ENCODE data around the gene SCN4A. TPM values are rescaled to one million over a fixed set of nuclear protein-coding genes. Genes with fewer than 3 reads are reported as not detected.
"Not testable (repeated sequence)": the region's sequence is repeated elsewhere in the genome, so short reads cannot be mapped to it uniquely, and the experiment has no call there.

The SCN4A gene
- total RNA-seq: under 1 TPM in 1 of 2 donors, not detected in 1; 0.20 TPM
- long read RNA-seq: 0 reads

- intact Hi-C loops (cut with DNase I, micrococcal nuclease): no loop called here
- DNase-seq (no peak), ATAC-seq (no peak)
Observed at GRCh38 chr17:63972796-63973195, at the start of gene SCN4A. TSS of gene SCN4A (minus strand) at chr17:63972918. CDS start at chr17:63972841, 77 bp downstream.

- intact Hi-C loops (cut with DNase I, micrococcal nuclease): loop anchor here (10.0 kb wide), 2 partner anchors 95 to 105 kb away; partner anchors contain the start of genes CSHL1 (in 1 of the 2) and GH1 (in 1 of the 2)
- DNase-seq: peak; percentile 71 to 77
- peak; percentile 82 for ATAC-seq
Observed at GRCh38 chr17:64020056-64020766, 47.5 kb upstream of the SCN4A start, which contains the start of gene ICAM2. TSS of gene ICAM2 (minus strand) at chr17:64020633. CDS start at chr17:64006691, 13,942 bp downstream.

DNA sequence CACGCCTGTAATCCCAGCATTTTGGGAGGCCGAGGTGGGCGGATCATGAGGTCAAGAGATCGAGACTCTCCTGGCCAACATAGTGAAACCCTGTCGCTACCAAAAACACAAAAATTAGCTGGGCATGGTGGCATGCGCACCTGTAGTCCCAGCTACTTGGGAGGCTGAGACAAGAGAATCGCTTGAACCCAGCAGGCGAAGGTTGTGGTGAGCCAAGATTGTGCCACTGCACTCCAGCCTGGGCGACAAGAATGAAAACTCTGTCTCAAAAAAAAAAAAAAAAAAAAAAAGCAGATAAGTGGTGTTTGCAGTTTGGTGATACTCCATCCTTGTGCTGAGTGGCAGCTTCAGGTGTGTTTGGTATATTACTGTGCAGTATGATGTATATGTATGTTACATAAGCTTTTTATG is 46.8 kb upstream of the SCN4A start:
- DNase-seq; intact Hi-C loops (cut with DNase I, micrococcal nuclease); ATAC-seq: not testable (repeated sequence)

GRCh38 chr17:64017381-64017980 is 44.8 kb upstream of the SCN4A start:
- ATAC-seq: no peak
- intact Hi-C loops (cut with DNase I, micrococcal nuclease): no loop called here

DNA sequence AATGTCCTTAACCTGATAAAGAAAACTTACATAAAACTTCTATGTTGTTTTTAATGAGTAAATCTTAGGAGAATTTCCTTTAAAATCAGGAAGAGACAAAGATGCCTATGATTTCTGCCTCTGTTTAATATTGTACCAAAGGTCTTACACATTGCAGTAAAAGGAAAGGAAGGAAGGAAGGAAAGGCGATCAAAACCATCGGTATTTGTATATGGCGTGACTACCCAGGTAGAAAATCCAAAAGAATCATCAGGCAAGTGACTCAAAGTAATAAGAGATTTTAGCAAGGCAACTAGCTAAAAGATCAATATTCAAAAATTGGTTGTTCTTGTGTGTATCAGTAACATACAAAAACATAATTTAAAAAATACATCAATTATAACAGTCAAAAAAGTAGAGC is 44.3 kb upstream of the SCN4A start:
- no peak for ATAC-seq
- intact Hi-C loops (cut with DNase I, micrococcal nuclease): no loop called here
- DNase-seq: no peak

More at GRCh38 chr17:64017381-64017980, 44.8 kb upstream of the SCN4A start:
- DNase-seq: no peak

GRCh38 chr17:64016231-64016784 is 43.6 kb upstream of the SCN4A start:
- ATAC-seq (no peak), DNase-seq (no peak)
- intact Hi-C loops (cut with DNase I, micrococcal nuclease): no loop called here

- ATAC-seq (no peak), DNase-seq (no peak)
- intact Hi-C loops (cut with DNase I, micrococcal nuclease): no loop called here
Observed at GRCh38 chr17:64015447-64015846, 42.7 kb upstream of the SCN4A start.

DNA sequence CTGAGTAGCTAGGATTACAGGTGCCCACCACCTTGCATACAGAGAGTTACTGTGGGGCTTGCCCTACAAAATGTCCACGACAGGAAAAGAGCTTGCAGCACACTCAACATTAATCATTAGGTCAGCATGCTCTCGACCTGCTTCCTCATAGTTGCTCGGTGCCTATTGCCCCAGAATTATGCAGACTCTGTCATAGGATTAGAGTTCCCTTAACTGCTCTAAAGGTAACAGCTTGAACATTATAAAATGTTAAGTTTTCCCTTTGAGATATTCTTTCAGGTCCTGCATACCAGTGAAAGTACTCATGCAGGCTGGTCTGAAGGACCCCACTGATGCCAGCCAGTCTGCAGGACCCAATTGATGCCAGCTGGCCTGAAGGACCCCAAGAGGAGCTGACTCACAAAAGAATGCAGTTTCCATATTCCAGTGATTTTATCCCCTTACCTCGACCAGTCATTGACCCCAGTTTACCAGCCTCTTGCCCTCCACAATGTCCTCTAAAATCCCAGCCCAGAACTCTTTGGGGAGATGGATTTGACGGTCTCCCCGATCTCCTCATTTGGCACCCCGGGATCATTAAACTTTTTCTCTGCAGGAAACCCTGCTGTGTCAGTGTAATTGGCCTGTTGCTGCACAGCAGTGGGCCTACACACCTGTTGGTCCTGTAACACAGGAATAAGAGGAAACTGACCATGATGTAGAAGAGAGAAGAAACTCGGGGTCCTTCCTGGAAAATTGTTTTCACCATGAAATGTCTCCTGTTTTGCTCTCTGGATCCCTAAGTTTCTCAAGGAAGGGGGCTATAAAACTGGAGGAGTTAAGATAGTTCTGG is 37.1 kb upstream of the SCN4A start:
- DNase-seq (no peak), ATAC-seq (no peak)
- intact Hi-C loops (cut with DNase I, micrococcal nuclease): no loop called here

GRCh38 chr17:64008830-64009229 is 36.1 kb upstream of the SCN4A start:
- intact Hi-C loops (cut with DNase I, micrococcal nuclease): no loop called here
- ATAC-seq (no peak), DNase-seq (no peak)

- intact Hi-C loops (cut with DNase I, micrococcal nuclease): no loop called here
- DNase-seq: no peak
Observed at GRCh38 chr17:64008346-64008745, 35.6 kb upstream of the SCN4A start.

GRCh38 chr17:64007838-64008282 is 35.1 kb upstream of the SCN4A start:
- ATAC-seq (peak; percentile 59), DNase-seq (no peak)
- intact Hi-C loops (cut with DNase I, micrococcal nuclease): no loop called here

More at GRCh38 chr17:64008346-64008745, 35.6 kb upstream of the SCN4A start:
- no peak for ATAC-seq

- intact Hi-C loops (cut with DNase I, micrococcal nuclease); DNase-seq; ATAC-seq: not testable (repeated sequence)
Observed at GRCh38 chr17:64007089-64007837, 34.5 kb upstream of the SCN4A start.

- no peak for DNase-seq
- intact Hi-C loops (cut with DNase I, micrococcal nuclease): no loop called here
- ATAC-seq: peak; percentile 70
Observed at GRCh38 chr17:64006361-64007088, 33.8 kb upstream of the SCN4A start.

DNA sequence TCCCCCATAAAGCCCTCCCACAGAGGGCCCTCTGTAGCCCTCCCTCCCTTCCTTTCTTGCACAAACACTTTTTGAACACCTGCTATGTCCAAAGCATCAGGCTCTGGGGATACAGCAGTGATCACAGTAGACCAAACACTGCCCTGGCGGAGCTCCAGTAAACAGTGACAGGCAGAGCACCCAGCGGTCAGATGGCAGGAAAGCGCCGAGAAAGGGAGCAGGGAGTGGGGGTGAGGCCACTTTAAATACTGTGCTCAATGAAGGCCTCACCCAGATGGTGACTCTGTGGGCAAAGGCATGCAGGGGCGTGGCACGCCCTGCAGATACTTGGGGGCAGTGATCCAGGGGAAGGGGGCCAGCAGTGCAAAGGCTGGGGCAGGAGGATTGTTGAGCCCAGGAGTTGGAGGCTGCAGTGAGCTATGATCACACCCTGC is 33.0 kb upstream of the SCN4A start:
- ATAC-seq (peak; percentile 76), DNase-seq (peak in 1 of 2 donors; percentile 55)
- intact Hi-C loops (cut with DNase I, micrococcal nuclease): no loop called here

DNA sequence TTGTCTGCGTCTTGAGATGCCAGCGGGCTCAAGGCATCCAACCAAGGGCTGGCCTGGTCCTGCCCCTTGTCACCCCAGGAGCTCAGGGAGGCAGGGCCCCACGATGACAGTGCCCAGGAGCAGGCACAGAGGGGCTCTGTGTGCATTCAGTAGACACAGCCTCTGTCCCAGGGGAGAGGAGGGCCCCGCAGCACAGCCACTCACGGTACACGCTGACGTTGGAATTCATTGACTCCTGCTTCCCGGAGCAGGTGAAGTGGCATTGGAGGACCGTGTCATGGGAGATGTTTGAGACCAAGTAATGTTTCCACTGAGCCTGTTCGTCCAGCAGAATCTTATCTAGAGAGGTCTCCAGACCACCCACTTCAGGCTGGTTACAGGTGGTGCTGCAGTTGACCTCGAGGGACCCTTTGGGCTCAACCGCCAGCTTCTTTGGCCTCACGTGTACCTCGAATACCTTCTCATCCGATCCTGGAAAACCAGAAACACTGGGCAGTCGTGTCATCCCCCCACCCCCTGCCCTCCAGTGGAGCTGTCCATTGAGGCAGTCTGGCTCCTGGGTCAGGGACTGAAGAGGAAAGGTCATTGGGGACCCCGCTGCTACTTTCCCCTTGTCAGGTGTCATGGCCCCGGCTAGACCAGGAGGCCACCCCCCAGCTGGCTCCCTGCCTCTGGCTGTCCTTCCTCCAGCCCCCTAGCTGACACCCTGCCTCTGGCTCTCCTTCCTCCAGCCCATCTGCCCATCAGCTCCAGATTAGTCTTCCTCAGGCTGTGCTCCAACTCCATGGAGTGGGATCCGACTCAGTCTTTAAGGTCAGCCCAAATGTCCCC is 32.4 kb upstream of the SCN4A start:
- ATAC-seq (no peak), DNase-seq (no peak)
- intact Hi-C loops (cut with DNase I, micrococcal nuclease): no loop called here

DNA sequence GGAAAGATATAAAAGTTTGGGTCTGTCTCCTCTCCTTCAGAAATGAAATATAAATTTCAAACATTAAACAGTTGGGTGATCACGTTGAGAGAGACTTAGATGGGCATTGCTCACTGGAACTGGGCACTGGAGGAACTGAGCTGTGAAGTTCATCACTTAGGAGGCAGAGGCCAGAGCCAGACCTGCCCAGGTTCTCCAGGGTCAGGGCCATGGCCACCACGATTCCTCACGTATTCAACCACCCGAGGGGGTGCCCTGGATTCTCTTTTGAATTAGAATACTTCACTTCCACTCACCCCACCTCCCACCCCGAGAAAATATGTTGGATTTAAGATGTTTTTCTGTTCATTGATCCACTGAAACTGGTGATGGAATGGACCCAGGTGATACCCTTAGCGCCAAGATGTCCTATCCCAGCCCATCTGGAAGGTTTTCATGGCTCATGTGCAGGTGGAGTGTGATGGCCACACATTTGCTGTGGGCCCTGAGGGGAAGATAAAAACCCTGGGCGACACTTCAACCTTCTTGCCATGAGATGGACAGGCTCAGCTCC is 31.6 kb upstream of the SCN4A start:
- intact Hi-C loops (cut with DNase I, micrococcal nuclease): no loop called here
- no peak for ATAC-seq
- DNase-seq: peak in 1 of 2 donors; percentile 1
